A549 (cell line): ENCODE data around the gene MYLK2. TPM values are rescaled to one million over a fixed set of nuclear protein-coding genes. Genes with fewer than 3 reads are reported as not detected.

Experiments used
- ATAC-seq, 2 experiments: fragments of 200-7000 bp in 1 of 2; fragments of >200 bp in 1 of 2; cut with Nextera tagmentation in 1 of 2; cut with Tn5 transposase in 1 of 2; 3 replicates each; pipeline versions ENCODE4 v1.8.0 to v1.9.1; 2018 to 2020; ENCODE audit warnings: mild to moderate bottlenecking in 1 of 2, moderate library complexity in 1 of 2
- CTCF ChIA-PET: fragments of 300-600 bp; sonication (Branson Sonifier 250); formaldehyde crosslinking; extraction: SDS; loops from one replicate; lab custom pipeline; 2021; ENCODE audit warnings: antibody characterized with exemption, inconsistent platforms; lab: Yijun Ruan, JAX
- POLR2A ChIA-PET: fragments of 350-600 bp; formaldehyde crosslinking; extraction: SDS; loops from one replicate; lab custom pipeline; 2021; ENCODE audit warnings: antibody characterized with exemption, inconsistent platforms; lab: Yijun Ruan, JAX
- DNase-seq, 2 experiments: peaks; one replicate each; pipeline versions ENCODE4 v3.0.0 to v3.0.0-alpha.2; 2011 to 2016; ENCODE audit warnings: low read depth in 1 of 2, low spot score in 1 of 2
- FAIRE-seq: peaks from 2 replicates; lab custom pipeline; 2011; peaks lifted over from hg19 to GRCh38; lab: Jason Lieb, UNC
- H3K27ac ChIP-seq, 2 experiments: fragments of >200 bp; sonication (Bioruptor Twin); formaldehyde crosslinking; 3 replicates each; pipeline ENCODE4 v1.5.1; 2016 to 2017
- H3K4me1 ChIP-seq: fragments of >200 bp; sonication (Bioruptor Twin); formaldehyde crosslinking; 3 replicates; pipeline ENCODE4 v1.6.1; 2016
- H3K4me2 ChIP-seq: fragments of >200 bp; sonication (Bioruptor Twin); formaldehyde crosslinking; 3 replicates; pipeline ENCODE4 v1.6.1; 2016
- H3K4me3 ChIP-seq: fragments of >200 bp; sonication (Bioruptor Twin); formaldehyde crosslinking; 3 replicates; pipeline ENCODE4 v1.5.1; 2016
- H3K9me3 ChIP-seq: fragments of >200 bp; sonication (Bioruptor Twin); formaldehyde crosslinking; 3 replicates; pipeline ENCODE4 v1.6.1; 2016
- BHLHE40 ChIP-seq: IDR thresholded peaks from 2 replicates; pipeline ENCODE4 v1.6.1; 2012; ENCODE audit warnings: low read depth, low read length, inconsistent platforms
- CBX2 ChIP-seq: fragments of 200-600 bp; sonication (generic); IDR thresholded peaks from 2 replicates; pipeline ENCODE4 v1.6.1; 2016; ENCODE audit warnings: low read depth, mild to moderate bottlenecking, borderline replicate concordance
- CBX8 ChIP-seq: fragments of 200-600 bp; sonication (generic); IDR thresholded peaks from 2 replicates; pipeline ENCODE4 v1.6.1; 2016
- EHF ChIP-seq: fragments of 250-450 bp; sonication (Bioruptor Pico); IDR thresholded peaks from 2 replicates; pipeline ENCODE4 v1.5.0; 2020; ENCODE audit warnings: mild to moderate bottlenecking
- EHMT2 ChIP-seq: fragments of 200-600 bp; sonication (generic); IDR thresholded peaks from 2 replicates; pipeline ENCODE4 v1.6.1; 2016; ENCODE audit warnings: antibody characterized with exemption, low read depth, mild to moderate bottlenecking, moderate library complexity
- FOSB ChIP-seq: fragments of 250-450 bp; sonication (Bioruptor Pico); IDR thresholded peaks from 2 replicates; pipeline ENCODE4 v1.5.0; 2020; ENCODE audit warnings: mild to moderate bottlenecking, moderate library complexity
- HMGXB4 ChIP-seq: fragments of 250-450 bp; sonication (Bioruptor Pico); IDR thresholded peaks from 2 replicates; pipeline ENCODE4 v1.5.0; 2021; ENCODE audit warnings: mild to moderate bottlenecking, moderate library complexity, borderline replicate concordance
- HOXA7 ChIP-seq: fragments of 250-450 bp; sonication (Bioruptor Pico); IDR thresholded peaks from 2 replicates; pipeline ENCODE4 v1.5.0; 2020; ENCODE audit warnings: mild to moderate bottlenecking, moderate library complexity
- HOXB13 ChIP-seq: fragments of 250-450 bp; sonication (Bioruptor Pico); IDR thresholded peaks from 2 replicates; pipeline ENCODE4 v1.5.0; 2020; ENCODE audit warnings: low read depth, mild to moderate bottlenecking, moderate library complexity
- JUN ChIP-seq, 2 experiments: fragments of >200 bp; sonication (Bioruptor Twin); formaldehyde crosslinking; IDR thresholded peaks; 2 replicates in 1 of 2; 3 replicates in 1 of 2; pipeline ENCODE4 v1.6.1; 2016 to 2017
- MAFK ChIP-seq: fragments of 450-650 bp; IDR thresholded peaks from 2 replicates; pipeline ENCODE4 v1.6.1; 2014; ENCODE audit not compliant: partially characterized antibody
- MAX ChIP-seq: IDR thresholded peaks from 2 replicates; pipeline ENCODE4 v1.6.1; 2012
- MYC ChIP-seq: IDR thresholded peaks from 2 replicates; pipeline ENCODE4 v1.6.1; 2012; ENCODE audit warnings: mild to moderate bottlenecking, inconsistent platforms, low read length, improper control_type of control experiment, borderline replicate concordance
- NFE2L2 ChIP-seq: fragments of 150-350 bp; conservative IDR thresholded peaks from 2 replicates; pipeline ENCODE4 v1.6.1; 2014; ENCODE audit warnings: low read length
- NPAS2 ChIP-seq: fragments of 250-450 bp; sonication (Bioruptor Pico); IDR thresholded peaks from 2 replicates; pipeline ENCODE4 v1.8.0; 2022; ENCODE audit warnings: mild to moderate bottlenecking, moderate library complexity, borderline replicate concordance
- NR3C1 ChIP-seq: fragments of >200 bp; sonication (Bioruptor Twin); formaldehyde crosslinking; IDR thresholded peaks from 3 replicates; pipeline ENCODE4 v1.6.1; 2017
- PHF8 ChIP-seq: fragments of 200-600 bp; sonication (generic); IDR thresholded peaks from 2 replicates; pipeline ENCODE4 v1.6.1; 2016; ENCODE audit warnings: low read depth, mild to moderate bottlenecking, antibody characterized with exemption, moderate library complexity, borderline replicate concordance
- RAD21 ChIP-seq, 2 experiments: fragments of >200 bp in 1 of 2; sonication (Bioruptor Twin) in 1 of 2; formaldehyde crosslinking in 1 of 2; IDR thresholded peaks in 1 of 2; conservative IDR thresholded peaks in 1 of 2; 2 replicates in 1 of 2; 3 replicates in 1 of 2; pipeline ENCODE4 v1.6.1; 2012 to 2018; ENCODE audit warnings: inconsistent platforms in 1 of 2
- RCOR1 ChIP-seq: fragments of 150-350 bp; IDR thresholded peaks from 2 replicates; pipeline ENCODE4 v1.6.1; 2014; ENCODE audit warnings: antibody characterized with exemption, low read length, low read depth
- SREBF2 ChIP-seq: fragments of 450-650 bp; IDR thresholded peaks from 2 replicates; pipeline ENCODE4 v1.6.1; 2014; ENCODE audit warnings: mild to moderate bottlenecking, moderate library complexity
- TP53 ChIP-seq: fragments of 250-450 bp; sonication (Bioruptor Pico); IDR thresholded peaks from 2 replicates; pipeline ENCODE4 v1.5.0; 2021; ENCODE audit warnings: mild to moderate bottlenecking, moderate library complexity
- USF2 ChIP-seq: fragments of 450-650 bp; IDR thresholded peaks from 2 replicates; pipeline ENCODE4 v1.6.1; 2014; ENCODE audit warnings: antibody characterized with exemption
- ZC3H11A ChIP-seq: fragments of 450-650 bp; IDR thresholded peaks from 2 replicates; pipeline ENCODE4 v1.6.1; 2014; ENCODE audit warnings: antibody characterized with exemption, mild to moderate bottlenecking
- ZNF302 ChIP-seq: fragments of 250-450 bp; sonication (Bioruptor Pico); IDR thresholded peaks from 2 replicates; pipeline ENCODE4 v1.9.0; 2021; ENCODE audit warnings: inconsistent platforms, mild to moderate bottlenecking, moderate library complexity
- WGBS: methylation state at CpG from one replicate; pipeline ENCODE4 v1.1.6; 2017; ENCODE audit errors: missing lambda C conversion rate; 5-methylcytosine and 5-hydroxymethylcytosine counted together
- polyA plus RNA-seq, 4 experiments: library from polyadenylated mRNA; depleted of rRNA in 3 of 4; stranded (reverse); fragments of >200 nt; fragmentation: RNase III in 1 of 4; extraction: RNeasy Plus Mini Kit Qiagen cat#74134 plus additional on column Dnase treatment in 1 of 4; gene quantifications; 2 replicates in 3 of 4; 3 replicates in 1 of 4; pipeline ENCODE4 v1.2.3, GENCODE V29; 2011 to 2017

The MYLK2 gene
- polyA plus RNA-seq, 2 of the 4 experiments (the other 2 are of a cell fraction) = 0.09 to 0.36 TPM

GRCh38 chr20:31848088-31848999 lies 29.2 kb downstream of the MYLK2 start:
- no peak for FAIRE-seq
- ChIA-PET CTCF (interaction anchor here (0.9 to 6.2 kb wide), 11 partner anchors 11 to 243 kb away, joined by 3 to 125 read pairs (median 21); partner anchors contain the start of genes MYLK2 and PDRG1), POLR2A (no interaction called here)
- Histone ChIP-seq H3K4me1 (peaks cover 28% of the 10 kb centered on the region), H3K9me3 (no peaks in the 10 kb centered on the region), H3K27ac (no peak overlapping the region), H3K4me3 (no peak overlapping the region), H3K4me2 (no peak overlapping the region)
- WGBS = 63% methylated on average over 21 of the region's 32 CpGs
- no peak for DNase-seq
- TF ChIP-seq EHMT2 (no peak), MAFK (no peak), MAX (no peak), BHLHE40 (no peak), EHF (CRISPR knock-in tag) (no peak), RAD21 (conservative IDR thresholded peaks at IDR 0.05 in 1 of 2, IDR thresholded peaks at IDR 0.05 in 1 of 2) (no peak), NFE2L2 (no peak), FOSB (no peak), ZNF302 (no peak), ZC3H11A (no peak), MYC (no peak)
- no peak for ATAC-seq

- 31% methylated on average over 24 of the region's 45 CpGs for WGBS
- ChIA-PET CTCF (interaction anchor here (1.7 to 11.6 kb wide), 10 partner anchors 9 to 243 kb away, joined by 5 to 193 read pairs (median 72); partner anchors contain the start of genes FOXS1 and PDRG1), POLR2A (no interaction called here)
- DNase-seq (no peak), FAIRE-seq (no peak), ATAC-seq (no peak)
- Histone ChIP-seq H3K27ac (no peak overlapping the region), H3K4me2 (0 out of 3 replicates have a peak overlapping the region, but pooled peaks have one; percentile 28), H3K4me3 (no peak overlapping the region), H3K4me1 (peaks cover 17% of the 10 kb centered on the region)
- no peak for TF ChIP-seq SREBF2
- TF ChIP-seq USF2 = no peak
- no peak for TF ChIP-seq CBX2
- no peak for TF ChIP-seq CBX8
- TF ChIP-seq MAFK = no peak
- TF ChIP-seq NFE2L2 = no peak
- TF ChIP-seq HOXB13 (CRISPR knock-in tag) = no peak
- TF ChIP-seq NR3C1 = no peak
- TF ChIP-seq PHF8 = no peak
- no peak for TF ChIP-seq FOSB
- no peak for TF ChIP-seq RCOR1
- no peak for TF ChIP-seq HMGXB4
- TF ChIP-seq TP53 (CRISPR knock-in tag) = no peak
- TF ChIP-seq MAX = no peak
- TF ChIP-seq HOXA7 (CRISPR knock-in tag) = no peak
- TF ChIP-seq NPAS2 = no peak
- no peak for TF ChIP-seq JUN (IDR thresholded peaks at IDR 0.05)
- TF ChIP-seq, all 56 proteins: peak for 0
- no peaks in the 10 kb centered on the region for H3K9me3 ChIP-seq
Observed at GRCh38 chr20:31849306-31849930, 30.3 kb downstream of the MYLK2 start.
